CD4-positive, alpha-beta T cell treated with Interleukin-17A for 1 hour (primary cell): ENCODE data around the gene RNU6-7.
A peak's percentile ranks its signal among the peaks of the same experiment; 100 is the strongest.

Experiments
- DNase-seq: peaks from one replicate; pipeline ENCODE4 v3.0.0-alpha.2; 2020

The RNU6-7 gene

DNA sequence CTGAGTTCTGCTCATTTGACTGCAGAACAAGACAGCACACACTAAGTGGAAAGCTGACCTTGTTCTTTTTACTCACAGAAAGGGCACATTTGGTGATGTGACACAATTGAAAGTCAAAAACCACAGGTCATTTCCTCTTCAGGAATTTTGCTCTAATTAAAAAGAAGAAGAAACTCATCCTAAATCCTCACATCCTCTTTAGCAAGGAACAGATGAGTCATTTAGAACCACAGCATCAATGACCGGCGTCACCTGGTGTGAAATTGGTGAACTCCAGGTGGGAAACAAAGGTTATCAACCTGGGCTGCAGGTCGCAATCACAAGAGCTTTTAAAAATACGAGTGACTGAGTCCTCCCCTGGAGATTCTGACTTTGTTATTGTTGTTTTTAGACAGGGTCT, 4.1 kb downstream of the RNU6-7 start:
- peak; percentile 5 for DNase-seq

DNA sequence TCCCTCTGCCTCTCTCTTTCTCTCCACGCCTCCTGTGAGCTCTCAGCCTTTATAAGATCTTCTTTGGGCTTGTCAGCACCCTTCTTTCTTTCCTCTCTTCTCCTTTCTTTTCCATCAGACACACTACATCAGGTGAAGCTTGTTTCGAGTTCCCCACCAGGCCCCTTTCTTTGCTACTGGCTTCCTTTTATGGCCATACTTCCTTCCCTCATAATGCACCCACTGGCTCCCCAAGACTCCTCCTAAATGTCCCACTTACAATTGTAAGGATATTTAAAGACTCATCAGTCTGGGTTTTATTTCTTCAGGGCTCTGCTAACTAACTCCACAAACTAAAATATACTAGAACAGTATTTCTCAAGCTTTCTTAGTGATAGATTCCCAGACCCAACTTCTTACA, 4.7 kb downstream of the RNU6-7 start:
- DNase-seq, result no peak

DNA sequence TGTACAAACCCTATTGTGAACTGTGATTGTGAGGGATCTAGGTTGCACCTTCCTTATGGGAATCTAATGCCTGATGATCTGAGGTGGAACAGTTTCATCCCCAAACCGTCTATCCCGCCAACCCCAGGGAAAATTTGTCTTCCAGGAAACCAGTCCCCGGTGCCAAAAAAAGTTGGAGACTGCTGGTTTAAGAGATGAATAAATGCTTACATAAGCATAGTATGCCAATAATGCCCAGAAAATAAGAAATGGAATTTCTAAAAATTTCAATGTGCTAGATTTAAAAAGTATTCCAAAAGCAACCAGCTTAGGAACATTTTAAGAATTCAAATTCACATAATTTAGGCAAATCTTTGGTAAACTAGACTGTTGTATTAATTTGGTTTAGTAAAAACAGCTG, 6.6 kb downstream of the RNU6-7 start:
- DNase-seq, result no peak

DNA sequence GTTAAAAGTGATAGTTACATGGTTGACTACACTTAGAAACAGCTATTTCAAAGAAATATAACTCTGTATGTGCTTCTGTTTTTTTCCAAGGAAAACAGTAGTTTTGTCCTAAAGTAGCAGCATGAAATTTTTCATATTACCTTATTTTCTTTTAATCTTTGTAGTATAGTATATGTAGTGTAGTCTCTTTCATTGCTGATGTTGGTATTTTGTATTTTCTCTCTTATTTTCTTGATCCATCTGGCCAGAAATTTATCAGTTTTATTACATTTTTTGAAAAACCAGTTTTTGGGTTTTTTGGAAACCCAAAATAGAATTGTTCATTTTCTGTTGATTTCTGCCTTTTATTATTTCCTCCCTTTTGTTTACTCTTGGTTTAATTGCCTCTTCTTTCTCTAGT, 7.6 kb downstream of the RNU6-7 start:
- no peak for DNase-seq

DNA sequence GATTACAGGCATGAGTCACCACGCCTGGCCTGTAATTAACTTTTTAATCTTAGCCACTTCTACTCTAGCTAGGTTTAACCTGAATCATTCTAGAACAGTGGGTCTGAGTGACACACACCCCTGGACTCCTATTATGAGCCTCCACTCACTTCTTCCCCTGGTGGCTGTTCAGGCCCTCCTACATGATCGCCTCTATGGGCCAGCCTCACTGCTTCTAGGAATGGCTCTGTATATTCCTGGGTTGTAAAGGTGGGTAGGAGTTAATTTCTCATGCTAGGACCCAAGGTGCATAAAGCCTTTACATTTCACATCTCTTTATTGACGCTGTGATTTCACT, 9.2 kb downstream of the RNU6-7 start:
- DNase-seq, result no peak

DNA sequence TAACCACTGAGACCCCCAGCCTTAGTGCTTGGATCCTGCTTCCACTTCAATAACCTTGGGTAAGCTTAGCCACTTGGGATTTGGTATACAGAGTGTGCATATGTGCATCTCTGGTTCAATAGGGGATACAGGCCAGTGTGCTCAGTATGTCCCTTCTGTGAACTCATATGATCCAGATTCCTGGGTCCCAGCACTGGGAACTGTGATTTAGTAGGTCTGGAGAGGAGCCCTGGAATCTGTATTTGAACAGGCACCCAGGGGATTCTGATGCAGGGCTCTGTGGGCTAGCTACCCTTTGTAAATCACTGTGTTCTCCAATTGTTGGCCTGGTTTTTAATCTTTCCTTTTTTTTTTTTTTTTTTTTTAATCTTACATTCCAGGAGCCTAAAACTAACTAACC, 11.0 kb downstream of the RNU6-7 start:
- no peak for DNase-seq

DNA sequence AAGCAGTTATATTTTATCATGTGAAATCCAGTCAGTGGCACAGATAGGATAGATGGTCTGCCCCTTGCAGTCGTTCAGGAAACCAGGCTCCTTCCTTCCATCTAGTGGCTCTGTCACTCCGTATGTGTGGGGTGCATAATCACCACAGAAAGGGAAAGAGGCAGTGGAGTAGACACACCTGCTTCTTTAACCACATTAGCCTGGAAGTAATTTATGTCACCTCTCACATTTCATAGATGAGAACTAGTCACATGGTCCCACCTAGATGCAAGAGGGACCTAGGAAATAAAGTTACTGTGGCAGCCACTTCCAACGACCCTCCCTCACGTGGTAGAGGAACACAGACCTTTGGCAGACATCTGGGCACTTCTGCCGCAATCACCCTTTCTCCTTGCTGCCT, 15.5 kb downstream of the RNU6-7 start:
- DNase-seq, result no peak

DNA sequence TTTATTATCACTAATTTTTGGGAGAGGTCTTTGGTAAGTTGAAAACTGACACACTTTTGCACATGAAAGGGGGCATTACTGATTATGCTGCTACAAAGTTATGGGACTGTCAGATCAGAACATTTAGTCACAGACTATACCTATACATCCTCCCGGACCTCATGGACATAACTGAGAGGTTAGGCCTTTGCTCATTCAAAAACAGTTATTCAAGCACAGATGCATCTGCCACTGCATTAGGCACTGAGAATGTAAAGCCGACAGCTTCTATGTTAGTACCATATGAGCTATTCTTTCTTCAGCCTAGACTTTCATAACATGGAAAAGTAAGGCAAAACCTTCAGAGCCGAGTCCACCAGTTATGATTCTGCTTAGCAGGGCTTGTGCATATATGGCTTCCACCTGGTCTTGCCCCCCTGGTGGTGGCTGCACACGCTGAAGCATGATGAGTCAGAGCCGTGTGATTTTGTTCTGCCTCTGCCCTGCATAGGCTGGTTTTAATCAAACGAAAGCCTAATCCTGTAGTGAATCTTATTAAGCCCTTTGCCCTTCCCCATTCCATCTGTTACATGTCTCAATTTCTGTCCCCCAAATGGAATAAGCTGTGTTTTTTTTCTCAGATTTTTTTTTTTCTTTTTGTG, 23.0 kb downstream of the RNU6-7 start:
- peak; percentile 11 for DNase-seq

DNA sequence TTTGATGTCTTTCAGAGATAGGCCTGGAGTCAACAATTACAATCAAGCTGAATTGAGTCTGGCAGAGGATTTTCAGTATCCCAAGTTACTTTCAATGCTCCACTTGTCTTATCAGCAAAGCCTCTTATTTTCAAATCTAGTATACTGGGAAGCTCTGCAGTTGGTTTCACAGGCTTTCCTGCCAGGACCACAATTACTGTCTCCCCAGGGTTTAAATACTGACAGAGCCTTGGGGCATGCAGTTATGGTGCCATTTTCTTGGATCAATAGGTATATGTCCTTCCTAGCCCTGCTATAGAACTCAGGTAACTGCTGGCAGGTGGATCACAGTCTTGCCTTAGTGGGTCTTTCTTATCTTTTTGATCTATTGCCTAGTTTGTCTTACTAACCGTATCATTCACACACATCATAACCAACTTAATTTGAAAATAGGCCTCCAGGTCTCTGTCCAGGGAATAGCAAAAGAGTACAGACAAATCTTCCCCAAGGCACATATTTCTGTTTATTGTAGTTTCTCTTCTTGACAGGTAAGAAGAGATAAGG, 23.6 kb downstream of the RNU6-7 start:
- no peak for DNase-seq

DNA sequence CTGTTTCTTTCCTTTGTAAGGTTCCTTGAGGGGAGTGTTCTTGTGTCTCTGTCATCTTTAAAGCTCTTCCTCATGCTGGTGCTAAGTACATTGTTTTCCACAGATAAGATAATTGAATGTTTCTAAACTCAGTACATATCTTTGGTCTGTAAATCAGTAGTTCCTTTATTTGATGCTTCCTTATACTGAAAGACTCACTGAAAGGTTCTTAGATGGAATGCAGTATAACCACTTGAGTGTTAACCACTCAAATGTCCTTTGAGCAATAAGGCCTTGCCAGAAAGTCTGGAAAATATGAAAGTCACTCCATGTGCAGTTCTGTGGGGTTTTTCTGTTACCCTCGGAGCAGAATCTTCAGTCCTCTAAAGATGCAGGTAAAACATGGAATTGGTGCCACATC, 24.2 kb downstream of the RNU6-7 start:
- no peak for DNase-seq

DNA sequence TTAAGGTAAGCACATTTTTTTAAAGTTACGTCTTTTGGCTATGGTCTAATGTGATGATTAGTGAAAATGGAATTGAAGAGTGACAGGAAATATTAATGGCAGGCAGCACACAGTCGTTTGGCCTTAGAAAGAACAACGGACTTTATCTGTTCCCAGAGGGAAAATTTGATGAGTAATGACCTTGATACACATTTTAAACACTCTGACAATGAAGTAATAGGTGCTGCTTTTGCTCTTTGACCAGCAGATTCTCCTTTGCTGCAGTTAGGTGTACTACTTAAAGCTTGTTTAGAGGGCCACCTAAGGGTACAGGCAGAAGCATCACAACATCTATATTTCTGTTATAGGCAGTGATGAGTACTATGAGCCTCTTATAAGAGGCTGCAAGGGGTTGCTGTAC, 28.3 kb downstream of the RNU6-7 start:
- DNase-seq, result no peak

DNA sequence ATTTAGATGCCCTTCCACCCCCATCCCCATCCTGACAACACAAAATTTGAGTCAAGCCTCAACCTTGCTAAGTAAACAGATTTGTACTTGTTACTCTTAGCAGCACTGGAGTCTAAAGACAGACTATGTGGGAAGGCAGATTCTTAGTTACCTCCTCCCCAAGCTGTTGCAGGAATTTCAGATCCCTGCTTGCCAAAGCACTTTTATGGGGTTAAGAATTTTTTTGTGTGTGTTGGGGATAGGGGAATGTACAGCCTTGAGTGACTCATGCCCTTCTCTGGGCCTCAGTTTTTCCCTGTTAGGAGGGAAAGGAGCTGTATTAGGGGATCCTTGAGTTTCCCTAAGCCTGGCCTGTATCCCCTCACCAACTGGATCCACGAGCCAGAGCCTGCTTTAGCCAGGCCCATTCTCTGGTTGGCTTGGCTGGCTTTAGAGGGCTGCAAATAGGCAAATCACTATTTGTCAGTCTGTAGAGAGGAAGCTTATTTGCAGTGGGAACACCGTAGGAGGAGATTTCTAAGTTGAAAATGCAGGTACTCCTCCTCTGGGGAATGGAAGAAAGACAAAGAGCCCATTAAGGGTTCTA, 28.9 kb downstream of the RNU6-7 start:
- DNase-seq, result no peak

DNA sequence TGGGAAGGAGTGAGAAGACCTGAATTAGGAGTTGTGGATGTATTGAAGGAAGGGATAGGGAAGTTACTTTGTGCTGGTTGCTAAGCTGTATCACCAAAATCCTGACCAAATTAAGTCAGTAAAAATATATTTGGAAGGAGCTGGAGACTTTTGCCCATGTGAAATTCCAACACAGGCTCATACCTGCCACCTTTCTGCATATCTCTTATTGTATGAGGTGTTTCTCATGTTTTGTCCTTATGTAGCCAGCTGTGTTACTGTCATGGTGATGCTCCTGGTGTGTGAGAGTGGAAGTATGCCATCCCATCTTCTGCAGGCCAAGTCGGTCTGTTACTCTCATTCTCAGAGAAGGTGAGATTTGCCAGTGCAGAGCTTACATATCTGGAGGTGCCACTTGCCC, 30.6 kb downstream of the RNU6-7 start:
- DNase-seq, result no peak

DNA sequence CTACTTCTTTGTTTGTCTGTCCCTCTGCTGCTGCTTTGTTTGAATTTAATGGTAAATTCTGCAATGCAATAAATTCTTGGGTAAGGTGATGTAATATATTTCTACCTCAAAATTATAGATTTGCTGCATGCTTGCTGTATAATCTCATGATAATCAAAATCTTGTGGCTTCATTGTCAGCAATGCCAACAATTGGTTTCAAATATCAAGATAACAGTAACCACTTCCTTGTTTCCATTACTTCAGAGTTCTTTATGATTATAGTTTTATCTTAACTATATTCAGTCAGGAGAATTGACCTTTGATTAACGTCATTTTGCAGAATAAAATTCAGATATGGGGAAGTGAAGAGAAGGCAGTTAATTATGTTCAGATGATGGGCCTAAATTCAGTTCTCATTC, 31.4 kb downstream of the RNU6-7 start:
- DNase-seq, result peak; percentile 8

DNA sequence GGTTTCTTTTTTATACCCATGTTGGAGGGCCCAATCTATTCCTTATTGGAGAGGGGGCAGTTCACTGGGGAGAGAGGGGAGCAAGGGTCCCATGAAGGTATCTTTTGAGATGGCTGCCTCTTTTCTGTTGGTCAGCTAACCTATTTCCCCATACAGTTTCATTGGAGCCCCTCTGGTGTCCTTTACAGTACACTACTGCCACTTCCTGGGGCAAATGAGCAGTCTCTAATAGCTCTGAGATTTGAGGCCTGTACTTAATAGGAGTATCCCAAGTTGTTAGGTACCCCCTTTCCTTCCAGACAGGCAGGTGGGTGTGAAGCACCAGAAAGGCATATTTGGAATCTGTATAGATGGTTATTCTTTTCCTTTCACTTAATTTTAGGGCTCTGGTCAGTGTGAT, 42.6 kb downstream of the RNU6-7 start:
- no peak for DNase-seq

DNA sequence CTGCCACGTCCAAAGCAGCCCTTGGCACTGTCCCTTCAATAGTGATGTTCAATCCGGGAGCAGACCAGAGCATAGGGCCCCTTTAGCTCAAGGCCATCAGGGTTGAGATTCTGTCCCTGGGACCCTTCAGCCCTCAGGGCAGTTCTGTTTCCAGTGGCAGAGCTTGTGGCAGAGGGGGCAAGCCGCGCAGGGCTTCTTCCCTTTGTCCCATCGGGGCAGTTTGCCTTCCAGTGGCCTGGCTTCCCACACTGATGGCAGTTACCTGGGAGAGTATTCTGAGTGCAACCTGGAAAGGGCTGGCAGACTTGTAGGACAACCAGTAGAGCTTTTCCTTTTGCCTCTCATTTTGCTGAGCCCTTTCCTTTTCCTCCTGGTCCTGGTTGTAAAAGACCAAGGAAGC, 44.9 kb downstream of the RNU6-7 start:
- DNase-seq, result no peak

DNA sequence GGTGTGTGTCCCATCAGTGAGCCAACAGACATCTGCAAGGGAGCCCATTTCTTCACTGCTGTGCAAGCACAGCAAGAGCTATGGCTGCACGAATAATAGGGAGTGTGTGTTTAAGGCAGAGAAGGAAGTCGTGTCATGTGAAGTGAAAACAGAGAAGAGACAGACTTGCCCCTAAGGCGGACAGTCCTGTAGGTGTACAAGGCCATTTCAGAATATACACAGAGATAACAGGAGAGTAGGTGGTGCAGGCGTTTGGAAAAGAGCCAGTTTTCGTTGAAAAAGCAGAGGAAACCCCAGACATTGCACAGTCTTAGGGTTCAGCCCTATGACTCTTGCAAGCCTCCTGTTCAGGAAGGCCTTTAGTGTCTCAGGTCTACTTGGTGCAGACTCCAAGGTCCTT, 47.5 kb downstream of the RNU6-7 start:
- DNase-seq, result no peak

DNA sequence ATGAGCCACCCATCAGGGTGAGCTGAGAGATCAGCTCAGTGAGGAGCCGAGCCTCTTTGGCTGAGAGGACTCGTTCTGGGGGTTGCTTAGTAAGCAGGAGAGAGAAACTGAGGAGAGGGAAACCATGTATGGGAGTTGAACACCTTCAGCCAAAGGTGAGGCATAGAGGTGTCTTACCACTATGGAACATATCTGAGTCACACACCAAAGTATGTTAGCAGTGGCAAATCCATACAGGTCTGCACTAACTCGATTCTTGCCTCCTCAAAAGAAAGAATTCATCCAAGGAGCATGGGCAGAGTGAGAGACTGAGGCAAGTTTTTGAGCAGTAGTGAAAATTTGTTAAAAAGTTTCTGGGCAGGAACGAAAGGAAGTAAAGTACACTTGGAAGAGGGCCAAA, 47.9 kb downstream of the RNU6-7 start:
- no peak for DNase-seq

DNA sequence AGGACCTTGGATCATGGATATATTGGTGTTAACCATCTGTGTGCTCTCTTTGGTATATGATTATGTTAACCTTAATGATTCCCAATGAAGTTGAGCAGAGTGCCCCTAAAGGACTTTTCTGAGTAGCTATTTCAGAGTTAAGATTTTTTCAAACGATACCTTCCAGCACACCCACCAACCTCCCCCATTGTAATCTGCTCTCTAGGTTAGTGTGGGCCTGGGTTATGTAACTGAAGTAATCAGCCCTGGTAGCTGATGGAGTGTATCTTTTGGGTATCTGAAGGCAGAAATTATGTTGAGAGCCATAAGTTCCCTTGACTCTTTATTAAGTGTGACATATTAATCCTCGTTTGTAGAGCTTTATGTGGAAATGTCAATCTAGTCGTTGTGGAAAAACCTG, 48.8 kb downstream of the RNU6-7 start:
- no peak for DNase-seq

DNA sequence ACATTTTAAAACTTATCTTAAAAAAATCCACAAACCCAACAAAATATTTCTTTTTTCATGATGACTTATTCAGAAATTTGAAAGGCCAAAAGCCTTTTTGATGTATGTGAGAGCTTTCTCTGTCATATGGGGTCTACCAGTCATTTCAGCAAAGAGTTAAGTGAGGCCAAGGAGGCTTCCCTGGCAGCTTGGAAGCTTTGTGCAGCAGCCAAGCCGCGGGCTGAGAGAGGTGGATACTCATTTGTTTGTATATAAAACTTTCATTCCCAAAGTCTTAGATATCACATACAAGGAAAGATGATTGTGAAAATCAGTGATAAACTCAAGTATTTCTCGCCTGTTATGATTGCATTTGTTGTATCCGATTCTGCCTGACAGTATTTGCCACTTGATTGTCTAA, 49.7 kb downstream of the RNU6-7 start:
- DNase-seq, result no peak
